GM23338 (cell line): ENCODE results near the gene FBRSL1. TPM values are rescaled to one million over a fixed set of nuclear protein-coding genes. Genes with fewer than 3 reads are reported as not detected.

ENCODE experiments used
- ATAC-seq: fragments of 200-7000 bp; cut with Tn5 transposase; 3 replicates; pipeline ENCODE4 v1.9.1; 2020
- DNase-seq: peaks from one replicate; pipeline ENCODE4 v3.0.0-alpha.2; 2015; ENCODE audit warnings: low spot score
- H2AFZ ChIP-seq: fragments of 200-600 bp; sonication (generic); 2 replicates; pipeline ENCODE4 v1.8.0; 2016; ENCODE audit warnings: antibody characterized with exemption, mild to moderate bottlenecking, moderate library complexity
- H3F3A ChIP-seq: fragments of 200-600 bp; sonication (generic); replicated peaks from 2 replicates; pipeline ENCODE4 v1.8.0; 2017; ENCODE audit warnings: antibody characterized with exemption, mixed run types, low read depth
- H3K27ac ChIP-seq: fragments of 200-600 bp; sonication (generic); 2 replicates; pipeline ENCODE4 v1.6.1; 2016; ENCODE audit warnings: low read depth
- H3K27me3 ChIP-seq: fragments of 200-600 bp; sonication (generic); 2 replicates; pipeline ENCODE4 v1.8.0; 2016; ENCODE audit warnings: mild to moderate bottlenecking, mixed run types, moderate library complexity; ENCODE audit not compliant: insufficient read depth
- H3K36me3 ChIP-seq: fragments of 200-600 bp; sonication (generic); 2 replicates; pipeline ENCODE4 v1.8.0; 2016; ENCODE audit warnings: mild to moderate bottlenecking; ENCODE audit not compliant: insufficient read depth
- H3K4me1 ChIP-seq: fragments of 200-600 bp; sonication (generic); 2 replicates; pipeline ENCODE4 v1.8.0; 2016; ENCODE audit warnings: mild to moderate bottlenecking, moderate library complexity; ENCODE audit not compliant: insufficient read depth
- H3K4me2 ChIP-seq: fragments of 200-600 bp; sonication (generic); 2 replicates; pipeline ENCODE4 v1.7.1; 2017; ENCODE audit warnings: mixed run types
- H3K4me3 ChIP-seq: fragments of 200-600 bp; sonication (generic); 2 replicates; pipeline ENCODE4 v1.6.1; 2016; ENCODE audit warnings: mixed run types
- H3K79me2 ChIP-seq: fragments of 200-600 bp; sonication (generic); replicated peaks from 2 replicates; pipeline ENCODE4 v1.8.0; 2017; ENCODE audit warnings: mild to moderate bottlenecking; ENCODE audit not compliant: insufficient read depth
- H3K9me2 ChIP-seq: fragments of 200-600 bp; sonication (generic); 2 replicates; pipeline ENCODE4 v1.8.0; 2017; ENCODE audit not compliant: insufficient read depth
- H4K20me1 ChIP-seq: fragments of 200-600 bp; sonication (generic); replicated peaks from 2 replicates; pipeline ENCODE4 v1.8.0; 2017; ENCODE audit warnings: mild to moderate bottlenecking; ENCODE audit not compliant: insufficient read depth
- H3K27ac Mint-ChIP-seq: 2 replicates; pipeline ENCODE4 v1.8.0; 2020; ENCODE audit warnings: inconsistent platforms, mild to moderate bottlenecking, moderate library complexity, mixed read lengths
- H3K27me3 Mint-ChIP-seq: 3 replicates; pipeline ENCODE4 v1.8.0; 2022; ENCODE audit warnings: low read depth, mild to moderate bottlenecking, moderate library complexity, mixed read lengths, inconsistent platforms; ENCODE audit not compliant: insufficient read depth, poor library complexity
- H3K36me3 Mint-ChIP-seq: 3 replicates; pipeline ENCODE4 v1.8.0; 2021; ENCODE audit warnings: low read depth, mild to moderate bottlenecking, inconsistent platforms, moderate library complexity, mixed read lengths
- H3K4me1 Mint-ChIP-seq: 3 replicates; pipeline ENCODE4 v1.8.0; 2020; ENCODE audit warnings: mild to moderate bottlenecking, inconsistent platforms, mixed read lengths
- H3K4me3 Mint-ChIP-seq: 3 replicates; pipeline ENCODE4 v1.8.0; 2021; ENCODE audit warnings: moderate library complexity, mild to moderate bottlenecking, inconsistent platforms, mixed read lengths
- H3K9me3 Mint-ChIP-seq: 3 replicates; pipeline ENCODE4 v1.8.0; 2020; ENCODE audit warnings: moderate library complexity, mild to moderate bottlenecking, inconsistent platforms, mixed read lengths
- CREB1 ChIP-seq: fragments of 250-450 bp; sonication (Bioruptor Pico); IDR thresholded peaks from 2 replicates; pipeline ENCODE4 v1.5.0; 2020; ENCODE audit warnings: low read depth, mild to moderate bottlenecking, moderate library complexity
- EZH2 ChIP-seq: fragments of 200-600 bp; sonication (generic); IDR thresholded peaks from one replicate; pipeline ENCODE4 v1.8.0; 2017; ENCODE audit warnings: antibody characterized with exemption, mild to moderate bottlenecking, low read depth; ENCODE audit not compliant: unreplicated experiment
- EZH2phosphoT487 ChIP-seq: fragments of 200-600 bp; sonication (generic); IDR thresholded peaks from one replicate; pipeline ENCODE4 v1.8.1; 2018; ENCODE audit warnings: antibody characterized with exemption; ENCODE audit not compliant: unreplicated experiment
- JUNB ChIP-seq: IDR thresholded peaks from one replicate; pipeline ENCODE4 v1.6.1; 2016; ENCODE audit warnings: antibody characterized with exemption; ENCODE audit not compliant: unreplicated experiment
- NANOG ChIP-seq: IDR thresholded peaks from 2 replicates; pipeline ENCODE4 v1.6.1; 2016; ENCODE audit warnings: antibody characterized with exemption, borderline replicate concordance
- POLR2AphosphoS5 ChIP-seq: IDR thresholded peaks from 2 replicates; pipeline ENCODE4 v1.6.1; 2016; ENCODE audit warnings: antibody characterized with exemption, low read depth
- STAT1 ChIP-seq: IDR thresholded peaks from one replicate; pipeline ENCODE4 v1.6.1; 2016; ENCODE audit warnings: antibody characterized with exemption; ENCODE audit not compliant: unreplicated experiment
- ZNF114 ChIP-seq: fragments of 250-450 bp; sonication (Bioruptor Pico); IDR thresholded peaks from 2 replicates; pipeline ENCODE4 v1.5.0; 2020; ENCODE audit warnings: mild to moderate bottlenecking, moderate library complexity
- ZNF331 ChIP-seq: fragments of 250-450 bp; sonication (Bioruptor Pico); IDR thresholded peaks from 2 replicates; pipeline ENCODE4 v1.5.0; 2020; ENCODE audit warnings: low read depth, mild to moderate bottlenecking, moderate library complexity
- polyA plus RNA-seq: library from polyadenylated mRNA; unstranded; fragments of >200 nt; fragmentation: Nextera tagmentation; extraction: Ambion mirVana; gene quantifications from 2 replicates; pipeline ENCODE4 v1.2.1, GENCODE V29; 2016
- total RNA-seq: library from RNA; depleted of rRNA; stranded (reverse); fragments of >200 nt; shearing (Covaris generic); gene quantifications from 2 replicates; pipeline ENCODE4 v1.2.3, GENCODE V29; 2014
- TF ChIP-seq, protein P1 (sequence below): IDR thresholded peaks from 2 replicates; pipeline ENCODE4 v1.6.1; 2016; ENCODE audit warnings: antibody characterized with exemption
- TF ChIP-seq, protein P2 (sequence below): fragments of 250-450 bp; sonication (Bioruptor Pico); IDR thresholded peaks from 2 replicates; pipeline ENCODE4 v1.5.0; 2020; ENCODE audit warnings: mild to moderate bottlenecking, moderate library complexity
- TF ChIP-seq, protein P3 (sequence below), 2 experiments: fragments of 200-600 bp in 1 of 2; sonication (generic) in 1 of 2; conservative IDR thresholded peaks; 2 replicates each; pipeline versions ENCODE4 v1.5.1 to v1.6.1; 2016 to 2017; ENCODE audit warnings: antibody characterized with exemption in 2 of 2, low read depth in 2 of 2, mild to moderate bottlenecking in 2 of 2, moderate library complexity in 1 of 2
- TF ChIP-seq, protein P4 (sequence below): IDR thresholded peaks from one replicate; pipeline ENCODE4 v1.6.1; 2018; ENCODE audit warnings: antibody characterized with exemption; ENCODE audit not compliant: unreplicated experiment

Gene FBRSL1
- total and polyA plus RNA-seq, 2 experiments from 2014 or later, result 37.8 to 89.8 TPM

DNA sequence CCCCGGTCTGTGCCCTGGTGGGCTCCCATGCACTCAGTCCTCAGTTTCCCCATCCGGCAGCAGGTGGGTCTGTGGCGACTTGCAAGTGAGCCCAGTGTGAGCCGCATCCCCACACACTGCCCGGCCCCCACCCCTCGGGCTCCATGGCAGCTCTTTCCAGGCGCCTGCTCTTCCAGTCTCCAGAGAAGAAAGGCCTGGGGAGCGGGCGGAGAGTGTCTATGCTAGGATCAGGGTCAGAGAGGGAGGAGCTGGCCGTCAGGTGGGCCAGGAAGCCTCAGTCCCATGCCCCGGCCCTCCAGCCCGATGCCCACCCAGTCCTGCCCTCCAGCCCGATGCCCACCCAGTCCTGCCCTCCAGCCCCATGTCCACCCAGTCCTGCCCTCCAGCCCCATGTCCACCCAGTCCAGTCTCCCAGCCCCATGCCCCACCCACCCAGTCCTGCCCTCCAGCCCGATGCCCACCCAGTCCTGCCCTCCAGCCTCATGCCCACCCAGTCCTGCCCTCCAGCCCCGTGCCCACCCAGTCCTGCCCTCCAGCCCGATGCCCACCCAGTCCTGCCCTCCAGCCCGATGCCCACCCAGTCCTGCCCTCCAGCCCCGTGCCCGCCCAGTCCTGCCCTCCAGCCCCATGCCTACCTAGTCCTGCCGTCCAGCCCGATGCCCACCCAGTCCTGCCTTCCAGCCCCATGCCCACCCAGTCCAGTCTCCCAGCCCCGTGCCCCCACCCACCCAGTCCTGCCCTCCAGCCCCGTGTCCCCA, 49.2 kb downstream of the FBRSL1 start:
- TF ChIP-seq, protein P1, sequence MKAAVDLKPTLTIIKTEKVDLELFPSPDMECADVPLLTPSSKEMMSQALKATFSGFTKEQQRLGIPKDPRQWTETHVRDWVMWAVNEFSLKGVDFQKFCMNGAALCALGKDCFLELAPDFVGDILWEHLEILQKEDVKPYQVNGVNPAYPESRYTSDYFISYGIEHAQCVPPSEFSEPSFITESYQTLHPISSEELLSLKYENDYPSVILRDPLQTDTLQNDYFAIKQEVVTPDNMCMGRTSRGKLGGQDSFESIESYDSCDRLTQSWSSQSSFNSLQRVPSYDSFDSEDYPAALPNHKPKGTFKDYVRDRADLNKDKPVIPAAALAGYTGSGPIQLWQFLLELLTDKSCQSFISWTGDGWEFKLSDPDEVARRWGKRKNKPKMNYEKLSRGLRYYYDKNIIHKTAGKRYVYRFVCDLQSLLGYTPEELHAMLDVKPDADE, result no peak
- TF ChIP-seq ZNF331 (CRISPR knock-in tag), result no peak
- no peak for TF ChIP-seq NANOG
- no peak for TF ChIP-seq EZH2
- TF ChIP-seq, protein P2, sequence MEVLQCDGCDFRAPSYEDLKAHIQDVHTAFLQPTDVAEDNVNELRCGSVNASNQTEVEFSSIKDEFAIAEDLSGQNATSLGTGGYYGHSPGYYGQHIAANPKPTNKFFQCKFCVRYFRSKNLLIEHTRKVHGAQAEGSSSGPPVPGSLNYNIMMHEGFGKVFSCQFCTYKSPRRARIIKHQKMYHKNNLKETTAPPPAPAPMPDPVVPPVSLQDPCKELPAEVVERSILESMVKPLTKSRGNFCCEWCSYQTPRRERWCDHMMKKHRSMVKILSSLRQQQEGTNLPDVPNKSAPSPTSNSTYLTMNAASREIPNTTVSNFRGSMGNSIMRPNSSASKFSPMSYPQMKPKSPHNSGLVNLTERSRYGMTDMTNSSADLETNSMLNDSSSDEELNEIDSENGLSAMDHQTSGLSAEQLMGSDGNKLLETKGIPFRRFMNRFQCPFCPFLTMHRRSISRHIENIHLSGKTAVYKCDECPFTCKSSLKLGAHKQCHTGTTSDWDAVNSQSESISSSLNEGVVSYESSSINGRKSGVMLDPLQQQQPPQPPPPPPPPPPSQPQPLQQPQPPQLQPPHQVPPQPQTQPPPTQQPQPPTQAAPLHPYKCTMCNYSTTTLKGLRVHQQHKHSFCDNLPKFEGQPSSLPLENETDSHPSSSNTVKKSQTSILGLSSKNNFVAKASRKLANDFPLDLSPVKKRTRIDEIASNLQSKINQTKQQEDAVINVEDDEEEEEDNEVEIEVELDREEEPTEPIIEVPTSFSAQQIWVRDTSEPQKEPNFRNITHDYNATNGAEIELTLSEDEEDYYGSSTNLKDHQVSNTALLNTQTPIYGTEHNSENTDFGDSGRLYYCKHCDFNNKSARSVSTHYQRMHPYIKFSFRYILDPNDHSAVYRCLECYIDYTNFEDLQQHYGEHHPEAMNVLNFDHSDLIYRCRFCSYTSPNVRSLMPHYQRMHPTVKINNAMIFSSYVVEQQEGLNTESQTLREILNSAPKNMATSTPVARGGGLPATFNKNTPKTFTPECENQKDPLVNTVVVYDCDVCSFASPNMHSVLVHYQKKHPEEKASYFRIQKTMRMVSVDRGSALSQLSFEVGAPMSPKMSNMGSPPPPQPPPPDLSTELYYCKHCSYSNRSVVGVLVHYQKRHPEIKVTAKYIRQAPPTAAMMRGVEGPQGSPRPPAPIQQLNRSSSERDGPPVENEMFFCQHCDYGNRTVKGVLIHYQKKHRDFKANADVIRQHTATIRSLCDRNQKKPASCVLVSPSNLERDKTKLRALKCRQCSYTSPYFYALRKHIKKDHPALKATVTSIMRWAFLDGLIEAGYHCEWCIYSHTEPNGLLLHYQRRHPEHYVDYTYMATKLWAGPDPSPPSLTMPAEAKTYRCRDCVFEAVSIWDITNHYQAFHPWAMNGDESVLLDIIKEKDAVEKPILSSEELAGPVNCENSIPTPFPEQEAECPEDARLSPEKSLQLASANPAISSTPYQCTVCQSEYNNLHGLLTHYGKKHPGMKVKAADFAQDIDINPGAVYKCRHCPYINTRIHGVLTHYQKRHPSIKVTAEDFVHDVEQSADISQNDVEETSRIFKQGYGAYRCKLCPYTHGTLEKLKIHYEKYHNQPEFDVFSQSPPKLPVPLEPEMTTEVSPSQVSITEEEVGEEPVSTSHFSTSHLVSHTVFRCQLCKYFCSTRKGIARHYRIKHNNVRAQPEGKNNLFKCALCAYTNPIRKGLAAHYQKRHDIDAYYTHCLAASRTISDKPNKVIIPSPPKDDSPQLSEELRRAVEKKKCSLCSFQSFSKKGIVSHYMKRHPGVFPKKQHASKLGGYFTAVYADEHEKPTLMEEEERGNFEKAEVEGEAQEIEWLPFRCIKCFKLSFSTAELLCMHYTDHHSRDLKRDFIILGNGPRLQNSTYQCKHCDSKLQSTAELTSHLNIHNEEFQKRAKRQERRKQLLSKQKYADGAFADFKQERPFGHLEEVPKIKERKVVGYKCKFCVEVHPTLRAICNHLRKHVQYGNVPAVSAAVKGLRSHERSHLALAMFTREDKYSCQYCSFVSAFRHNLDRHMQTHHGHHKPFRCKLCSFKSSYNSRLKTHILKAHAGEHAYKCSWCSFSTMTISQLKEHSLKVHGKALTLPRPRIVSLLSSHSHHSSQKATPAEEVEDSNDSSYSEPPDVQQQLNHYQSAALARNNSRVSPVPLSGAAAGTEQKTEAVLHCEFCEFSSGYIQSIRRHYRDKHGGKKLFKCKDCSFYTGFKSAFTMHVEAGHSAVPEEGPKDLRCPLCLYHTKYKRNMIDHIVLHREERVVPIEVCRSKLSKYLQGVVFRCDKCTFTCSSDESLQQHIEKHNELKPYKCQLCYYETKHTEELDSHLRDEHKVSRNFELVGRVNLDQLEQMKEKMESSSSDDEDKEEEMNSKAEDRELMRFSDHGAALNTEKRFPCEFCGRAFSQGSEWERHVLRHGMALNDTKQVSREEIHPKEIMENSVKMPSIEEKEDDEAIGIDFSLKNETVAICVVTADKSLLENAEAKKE (CRISPR knock-in tag), result no peak
- TF ChIP-seq JUNB, result no peak
- TF ChIP-seq STAT1, result no peak
- no peak for TF ChIP-seq POLR2AphosphoS5
- no peak for TF ChIP-seq CREB1
- TF ChIP-seq EZH2phosphoT487, result no peak
- TF ChIP-seq, protein P3, sequence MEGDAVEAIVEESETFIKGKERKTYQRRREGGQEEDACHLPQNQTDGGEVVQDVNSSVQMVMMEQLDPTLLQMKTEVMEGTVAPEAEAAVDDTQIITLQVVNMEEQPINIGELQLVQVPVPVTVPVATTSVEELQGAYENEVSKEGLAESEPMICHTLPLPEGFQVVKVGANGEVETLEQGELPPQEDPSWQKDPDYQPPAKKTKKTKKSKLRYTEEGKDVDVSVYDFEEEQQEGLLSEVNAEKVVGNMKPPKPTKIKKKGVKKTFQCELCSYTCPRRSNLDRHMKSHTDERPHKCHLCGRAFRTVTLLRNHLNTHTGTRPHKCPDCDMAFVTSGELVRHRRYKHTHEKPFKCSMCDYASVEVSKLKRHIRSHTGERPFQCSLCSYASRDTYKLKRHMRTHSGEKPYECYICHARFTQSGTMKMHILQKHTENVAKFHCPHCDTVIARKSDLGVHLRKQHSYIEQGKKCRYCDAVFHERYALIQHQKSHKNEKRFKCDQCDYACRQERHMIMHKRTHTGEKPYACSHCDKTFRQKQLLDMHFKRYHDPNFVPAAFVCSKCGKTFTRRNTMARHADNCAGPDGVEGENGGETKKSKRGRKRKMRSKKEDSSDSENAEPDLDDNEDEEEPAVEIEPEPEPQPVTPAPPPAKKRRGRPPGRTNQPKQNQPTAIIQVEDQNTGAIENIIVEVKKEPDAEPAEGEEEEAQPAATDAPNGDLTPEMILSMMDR (conservative IDR thresholded peaks at IDR 0.05; ENCODE audit: low read depth in 2 of 2), result no peak
- TF ChIP-seq, protein P4, sequence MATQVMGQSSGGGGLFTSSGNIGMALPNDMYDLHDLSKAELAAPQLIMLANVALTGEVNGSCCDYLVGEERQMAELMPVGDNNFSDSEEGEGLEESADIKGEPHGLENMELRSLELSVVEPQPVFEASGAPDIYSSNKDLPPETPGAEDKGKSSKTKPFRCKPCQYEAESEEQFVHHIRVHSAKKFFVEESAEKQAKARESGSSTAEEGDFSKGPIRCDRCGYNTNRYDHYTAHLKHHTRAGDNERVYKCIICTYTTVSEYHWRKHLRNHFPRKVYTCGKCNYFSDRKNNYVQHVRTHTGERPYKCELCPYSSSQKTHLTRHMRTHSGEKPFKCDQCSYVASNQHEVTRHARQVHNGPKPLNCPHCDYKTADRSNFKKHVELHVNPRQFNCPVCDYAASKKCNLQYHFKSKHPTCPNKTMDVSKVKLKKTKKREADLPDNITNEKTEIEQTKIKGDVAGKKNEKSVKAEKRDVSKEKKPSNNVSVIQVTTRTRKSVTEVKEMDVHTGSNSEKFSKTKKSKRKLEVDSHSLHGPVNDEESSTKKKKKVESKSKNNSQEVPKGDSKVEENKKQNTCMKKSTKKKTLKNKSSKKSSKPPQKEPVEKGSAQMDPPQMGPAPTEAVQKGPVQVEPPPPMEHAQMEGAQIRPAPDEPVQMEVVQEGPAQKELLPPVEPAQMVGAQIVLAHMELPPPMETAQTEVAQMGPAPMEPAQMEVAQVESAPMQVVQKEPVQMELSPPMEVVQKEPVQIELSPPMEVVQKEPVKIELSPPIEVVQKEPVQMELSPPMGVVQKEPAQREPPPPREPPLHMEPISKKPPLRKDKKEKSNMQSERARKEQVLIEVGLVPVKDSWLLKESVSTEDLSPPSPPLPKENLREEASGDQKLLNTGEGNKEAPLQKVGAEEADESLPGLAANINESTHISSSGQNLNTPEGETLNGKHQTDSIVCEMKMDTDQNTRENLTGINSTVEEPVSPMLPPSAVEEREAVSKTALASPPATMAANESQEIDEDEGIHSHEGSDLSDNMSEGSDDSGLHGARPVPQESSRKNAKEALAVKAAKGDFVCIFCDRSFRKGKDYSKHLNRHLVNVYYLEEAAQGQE, result no peak
- no peak for TF ChIP-seq ZNF114 (CRISPR knock-in tag)
- Histone ChIP-seq H3K9me2 (no peaks in the 10 kb centered on the region), H3K27me3 (peaks cover 80% of the 10 kb centered on the region), H3K4me3 (no peak overlapping the region), H2AFZ (no peak overlapping the region), H3K36me3 (no peaks in the 10 kb centered on the region), H3F3A (peaks cover 10% of the 10 kb centered on the region), H3K4me2 (no peak overlapping the region), H3K27ac (no peak overlapping the region), H3K79me2 (no peaks in the 10 kb centered on the region), H3K4me1 (no peaks in the 10 kb centered on the region), H4K20me1 (no peaks in the 10 kb centered on the region)
- no peaks in the 10 kb centered on the region; the same call in 2 of the 3 replicates for H3K4me1 Mint-ChIP-seq
- no peak overlapping the region for H3K4me3 Mint-ChIP-seq
- no peak for ATAC-seq
- H3K9me3 Mint-ChIP-seq, result peaks cover 35% of the 10 kb centered on the region
- H3K27ac Mint-ChIP-seq, result no peak overlapping the region
- DNase-seq, result no peak
- peaks cover 27% of the 10 kb centered on the region for H3K36me3 Mint-ChIP-seq
- H3K27me3 Mint-ChIP-seq, result peaks cover 72% of the 10 kb centered on the region
